Stimulated activated CD8-positive, alpha-beta memory T cell treated with anti-CD3 and anti-CD28 coated beads, Interleukin-12 subunit alpha, Interleukin-12 subunit beta, amount 100 ng/mL, for 24 hours (primary cell): ENCODE results near the gene ACTR2.
"Not testable (repeated sequence)": the region's sequence is repeated elsewhere in the genome, so short reads cannot be mapped to it uniquely, and the experiment has no call there.

ENCODE experiments used
- DNase-seq: peaks from one replicate; pipeline ENCODE4 v3.0.0-alpha.2; 2020; ENCODE audit errors: extremely low read depth

ACTR2 gene

DNA sequence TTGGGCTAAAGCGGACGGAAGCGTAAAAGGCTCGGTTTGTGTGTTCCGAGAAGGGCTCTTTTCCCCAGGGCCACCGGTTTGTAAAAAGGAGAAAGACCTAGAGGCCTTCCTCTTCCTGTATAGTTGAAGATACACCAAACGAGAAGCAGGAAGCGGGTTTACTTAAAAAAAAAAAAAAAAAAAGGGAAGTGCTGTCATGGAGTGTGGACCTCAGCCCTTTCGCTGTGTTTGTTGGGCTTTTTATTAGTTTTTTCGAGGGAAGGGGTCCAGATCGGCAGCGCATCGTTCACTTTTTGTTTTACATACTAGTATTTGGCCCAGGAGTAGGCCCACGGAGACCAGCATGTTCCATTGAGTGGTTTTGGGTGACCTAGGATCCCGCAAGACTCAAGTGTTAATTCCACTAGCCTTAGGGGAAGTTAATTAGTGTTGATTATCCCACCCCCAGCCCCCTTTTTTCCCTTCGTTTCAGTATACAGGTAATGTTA, 676 bp downstream of the ACTR2 start:
- DNase-seq, result no peak

DNA sequence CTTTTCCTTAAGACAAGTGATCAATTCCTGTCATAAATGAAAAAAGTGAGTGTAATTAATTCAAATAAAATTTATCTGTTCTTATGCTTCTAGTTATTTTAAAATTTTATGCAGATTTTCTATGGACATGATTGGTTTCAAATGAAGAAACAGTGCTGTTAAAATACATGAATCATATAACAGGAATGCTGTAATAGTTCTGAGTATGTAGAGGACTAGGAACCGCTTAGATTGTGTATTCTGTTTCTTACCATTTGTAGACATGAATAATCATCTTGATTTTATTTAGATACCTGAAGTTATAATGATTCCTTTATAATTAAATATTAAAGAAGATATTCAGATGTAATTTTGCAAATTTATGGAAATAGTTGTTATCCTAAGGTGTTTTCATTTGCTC, 3.5 kb downstream of the ACTR2 start:
- no peak for DNase-seq

DNA sequence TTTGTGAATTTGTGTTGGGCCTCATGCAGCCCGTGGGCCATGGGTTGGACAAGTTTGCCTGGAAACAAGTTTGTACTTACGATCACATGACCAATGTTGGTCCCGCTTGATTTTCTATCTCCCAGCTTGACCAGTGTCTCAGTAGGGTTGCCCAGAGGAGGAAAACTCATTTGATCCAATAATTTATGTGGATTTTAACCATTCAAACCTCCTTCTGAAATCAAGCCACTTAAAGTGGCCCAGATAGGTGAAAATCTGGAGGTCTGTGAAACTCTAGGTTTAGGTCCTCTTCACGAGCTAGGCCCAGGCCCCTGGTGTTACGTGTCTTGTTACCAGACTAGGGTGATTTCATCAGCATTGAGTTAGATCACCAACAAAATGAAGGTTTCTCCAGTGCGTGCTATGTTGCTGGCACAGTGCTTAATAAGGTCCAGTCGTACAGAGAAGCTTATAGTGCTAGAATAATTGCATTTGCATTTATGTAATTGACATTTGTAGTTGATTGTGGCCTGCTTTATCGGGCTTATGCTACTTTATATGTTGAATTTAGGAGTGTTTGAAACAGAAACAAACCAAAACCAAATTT, 4.4 kb downstream of the ACTR2 start:
- DNase-seq, result no peak

DNA sequence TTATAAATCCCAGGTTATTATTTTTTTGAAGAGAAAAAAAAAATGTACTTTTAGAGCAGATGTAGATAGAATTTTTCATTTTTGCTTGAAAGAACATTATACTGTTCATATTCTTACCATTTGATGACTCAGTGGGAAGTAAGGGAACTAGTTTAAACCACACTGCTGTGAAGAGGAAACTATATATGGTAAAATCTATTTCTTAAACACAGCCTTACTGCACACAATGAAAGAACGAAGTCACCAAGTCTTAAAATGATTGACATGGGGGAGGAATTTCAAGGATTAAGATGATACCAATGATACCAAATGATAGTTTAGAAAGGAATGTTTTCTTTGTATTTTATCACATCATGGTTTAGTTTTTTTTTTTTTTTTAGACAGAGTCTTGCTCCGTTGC, 5.0 kb downstream of the ACTR2 start:
- DNase-seq, result no peak

DNA sequence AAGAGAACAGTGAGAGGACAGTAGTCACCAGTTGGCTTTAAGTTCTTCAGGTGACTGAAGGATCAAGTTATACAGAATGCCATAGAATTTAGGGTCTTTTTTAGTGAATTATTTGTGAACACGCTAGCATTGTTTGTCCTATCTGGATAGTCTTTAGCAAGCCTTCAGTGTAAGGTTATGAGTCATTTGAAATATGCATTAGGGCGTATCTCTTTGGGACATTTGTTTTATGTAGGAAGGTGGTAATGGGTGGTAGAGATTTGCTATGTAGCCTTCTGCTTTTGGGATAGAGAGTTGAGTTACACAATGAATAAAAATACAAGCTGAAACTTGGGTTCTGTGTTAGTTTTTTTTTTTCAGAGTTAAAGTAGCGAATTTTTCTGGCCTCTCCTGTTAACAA, 13.0 kb downstream of the ACTR2 start:
- DNase-seq, result no peak

DNA sequence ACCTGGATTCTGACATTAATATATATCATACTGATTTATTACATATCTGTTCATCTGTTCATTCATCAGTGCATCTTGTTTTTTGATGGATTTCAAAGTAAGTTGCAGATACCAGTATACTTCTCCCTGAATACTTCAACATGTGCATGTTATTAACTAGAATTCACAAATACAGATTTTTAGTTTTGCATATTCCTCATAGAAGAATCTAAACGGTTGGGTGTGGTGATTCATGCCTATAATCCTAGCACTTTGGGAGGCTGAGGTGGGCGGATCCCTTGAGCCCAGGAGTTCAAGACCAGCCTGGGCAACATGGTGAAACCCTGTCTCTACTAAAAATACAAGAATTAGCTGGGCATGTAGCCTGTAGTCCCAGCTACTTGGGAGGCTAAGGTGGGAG, 16.8 kb downstream of the ACTR2 start:
- not testable (repeated sequence) for DNase-seq

DNA sequence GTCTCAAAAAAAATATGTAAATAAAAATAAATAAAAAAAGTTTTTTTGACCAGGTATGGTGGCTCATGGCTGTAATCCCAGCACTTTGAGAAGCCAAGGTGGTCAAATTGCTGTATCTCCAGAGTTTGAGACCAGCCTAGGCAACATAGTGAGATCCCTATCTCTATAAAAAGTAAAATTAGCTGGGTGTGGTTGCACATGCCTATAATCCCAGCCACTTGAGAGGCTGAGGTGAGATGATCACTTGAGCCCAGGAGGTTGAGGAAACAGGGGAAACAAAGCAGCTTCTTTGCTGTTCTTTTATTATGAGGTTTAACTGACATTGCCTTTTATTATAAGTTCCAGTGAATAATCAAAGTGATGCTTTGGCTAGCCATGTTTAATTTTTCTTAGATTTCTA, 25.0 kb downstream of the ACTR2 start:
- no peak for DNase-seq

DNA sequence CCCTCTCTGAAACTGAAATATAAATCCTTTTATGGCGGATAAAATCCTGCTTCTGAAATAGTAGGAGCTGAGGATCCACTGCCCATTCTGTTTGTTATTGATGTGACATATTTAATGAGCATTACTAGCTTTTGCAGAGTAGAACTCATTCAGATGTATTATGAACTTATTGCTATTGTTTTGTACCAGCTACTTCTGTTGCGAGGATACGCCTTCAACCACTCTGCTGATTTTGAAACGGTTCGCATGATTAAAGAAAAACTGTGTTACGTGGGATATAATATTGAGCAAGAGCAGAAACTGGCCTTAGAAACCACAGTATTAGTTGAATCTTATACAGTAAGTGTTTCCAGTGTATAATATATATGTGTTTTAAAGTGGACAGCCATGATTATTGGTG, 27.7 kb downstream of the ACTR2 start:
- no peak for DNase-seq

DNA sequence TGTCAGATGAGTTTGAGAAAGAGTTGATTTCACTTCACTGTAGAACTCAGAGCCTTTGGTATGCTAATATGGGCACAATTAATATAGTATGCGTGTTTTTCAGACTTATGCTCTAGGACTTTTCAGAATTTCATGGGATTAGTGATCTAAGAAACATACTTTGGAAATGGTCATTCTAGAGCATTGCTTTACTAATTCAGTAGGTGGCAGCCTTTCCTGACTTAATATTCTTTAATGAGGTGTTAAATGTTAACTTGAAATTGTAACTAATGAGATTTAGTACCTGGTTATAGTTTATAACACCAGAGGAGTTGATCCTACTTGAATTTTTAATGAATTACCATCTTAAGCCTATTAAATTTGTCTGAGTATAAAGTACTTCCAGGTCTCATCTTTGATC, 28.4 kb downstream of the ACTR2 start:
- no peak for DNase-seq

DNA sequence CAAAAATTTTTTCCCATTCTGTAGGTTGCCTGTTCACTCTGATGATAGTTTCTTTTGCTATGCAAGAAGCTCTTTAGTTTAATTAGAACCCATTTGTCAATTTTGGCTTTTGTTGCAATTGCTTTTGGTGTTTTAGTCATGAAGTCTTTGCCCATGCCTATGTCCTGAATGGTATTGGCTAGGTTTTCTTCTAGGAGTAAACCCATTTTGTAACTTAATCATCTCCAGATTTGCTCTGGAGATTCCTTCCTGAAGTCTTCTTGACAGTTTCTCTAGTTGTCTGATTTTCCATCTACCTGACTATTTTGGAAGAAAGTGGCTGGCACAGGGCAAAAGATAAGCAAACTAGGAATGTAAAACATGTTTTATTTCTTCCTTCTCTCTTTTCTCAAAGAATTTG, 30.2 kb downstream of the ACTR2 start:
- not testable (repeated sequence) for DNase-seq

DNA sequence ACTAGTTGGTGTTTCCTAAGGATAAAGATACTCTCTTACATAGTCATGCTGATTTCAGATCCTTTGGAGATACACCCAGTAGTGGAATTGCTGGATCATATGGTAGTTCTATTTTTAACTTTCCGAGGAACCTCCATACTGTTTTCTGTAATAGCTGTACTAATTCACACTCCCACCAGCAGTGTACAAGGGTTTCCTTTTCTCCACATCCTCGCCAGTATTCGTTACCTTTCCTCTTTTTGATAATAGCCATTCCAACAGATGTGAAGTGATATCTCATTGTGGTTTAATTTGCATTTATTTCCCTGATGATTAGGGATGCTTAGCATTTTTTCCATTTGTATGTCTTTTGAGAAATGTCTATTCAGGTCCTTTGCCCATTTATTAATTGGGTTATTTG, 34.0 kb downstream of the ACTR2 start:
- no peak for DNase-seq

DNA sequence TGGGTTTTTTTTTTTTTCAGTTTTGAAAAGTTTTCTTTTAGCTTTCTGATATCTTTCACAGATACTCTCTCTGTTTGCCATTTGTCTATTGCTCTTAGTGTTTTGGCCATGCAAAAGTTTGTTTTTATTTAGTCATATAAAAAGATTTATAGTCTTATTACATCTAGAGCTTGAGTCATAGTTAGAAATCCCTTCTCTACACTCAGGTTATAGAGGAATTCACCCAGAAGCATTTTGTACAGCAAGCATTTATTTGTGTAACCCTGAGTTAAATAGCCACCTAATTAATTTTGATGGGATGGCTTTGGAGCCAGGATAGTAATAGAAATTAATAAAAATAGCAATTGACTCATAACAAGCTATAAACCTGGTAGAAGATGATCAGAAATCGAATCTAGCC, 35.6 kb downstream of the ACTR2 start:
- no peak for DNase-seq

DNA sequence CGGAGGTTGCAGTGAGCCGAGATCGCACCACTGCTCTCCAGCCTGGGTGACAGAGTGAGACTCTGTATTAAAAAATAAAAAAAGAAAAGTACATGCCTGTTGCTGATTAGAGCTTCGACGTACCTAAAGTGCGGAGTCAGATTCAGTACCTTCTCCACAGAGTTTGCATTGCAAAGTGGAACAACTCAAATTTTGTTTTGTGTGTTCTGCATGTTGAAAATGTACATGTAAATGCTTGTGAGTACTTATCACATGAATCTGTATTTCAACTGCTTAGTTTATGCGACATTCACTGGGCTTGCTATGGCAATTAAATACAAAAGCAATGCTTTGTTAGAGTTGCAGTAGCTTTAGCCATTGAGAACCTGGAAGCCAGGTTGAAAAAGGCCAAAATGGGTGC, 36.4 kb downstream of the ACTR2 start:
- no peak for DNase-seq

DNA sequence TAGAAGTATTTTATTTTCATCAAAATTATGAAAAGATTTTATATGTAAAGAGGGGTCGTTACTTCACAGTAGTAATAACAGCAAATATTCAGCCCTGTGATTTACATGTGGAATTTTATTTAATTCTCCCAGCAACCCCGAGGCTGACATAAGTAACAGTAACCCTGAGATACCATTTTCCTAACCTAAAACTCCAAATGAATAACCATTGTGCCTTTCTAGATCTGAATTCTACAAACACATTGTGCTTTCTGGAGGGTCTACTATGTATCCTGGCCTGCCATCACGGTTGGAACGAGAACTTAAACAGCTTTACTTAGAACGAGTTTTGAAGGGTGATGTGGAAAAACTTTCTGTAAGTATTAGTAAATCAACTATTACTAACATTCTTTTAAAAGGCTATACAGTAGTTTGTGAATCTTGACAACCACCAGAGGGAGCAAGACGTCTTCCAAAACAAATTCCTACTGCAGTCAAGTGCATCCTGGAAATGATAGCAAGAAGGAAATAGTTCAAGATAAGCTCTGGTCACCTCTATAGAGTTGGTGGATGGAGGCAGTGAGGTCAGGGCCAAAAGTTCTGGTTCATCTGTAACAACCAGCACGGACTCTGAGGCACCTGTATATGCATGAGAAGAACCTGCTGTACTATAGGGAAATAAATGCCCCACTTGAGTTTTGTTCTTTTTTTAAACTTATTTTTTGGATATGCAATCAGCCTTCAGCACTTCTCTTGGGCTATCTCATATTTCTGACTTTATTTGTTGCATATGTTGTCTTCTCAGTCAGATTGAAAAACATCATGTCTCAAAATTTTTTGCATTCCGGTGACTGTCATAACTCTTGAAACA, 37.4 kb downstream of the ACTR2 start:
- DNase-seq, result no peak

DNA sequence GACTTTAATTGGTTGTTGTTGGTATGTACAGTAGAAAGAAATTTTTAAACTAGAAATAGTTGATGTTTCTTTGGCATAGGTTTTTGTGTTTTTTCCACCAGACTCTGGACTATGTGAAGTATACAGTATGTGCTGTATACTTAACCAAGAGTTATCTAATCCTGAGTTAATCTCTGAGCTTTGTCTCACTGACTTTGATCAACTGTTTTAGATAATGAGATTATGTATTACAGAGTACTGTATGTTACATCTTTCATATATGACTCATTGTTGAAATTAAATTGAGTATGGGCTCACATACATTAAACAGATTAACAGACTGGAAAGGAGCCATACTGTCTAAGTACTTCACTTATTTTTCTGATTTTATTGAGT, 38.0 kb downstream of the ACTR2 start:
- no peak for DNase-seq

DNA sequence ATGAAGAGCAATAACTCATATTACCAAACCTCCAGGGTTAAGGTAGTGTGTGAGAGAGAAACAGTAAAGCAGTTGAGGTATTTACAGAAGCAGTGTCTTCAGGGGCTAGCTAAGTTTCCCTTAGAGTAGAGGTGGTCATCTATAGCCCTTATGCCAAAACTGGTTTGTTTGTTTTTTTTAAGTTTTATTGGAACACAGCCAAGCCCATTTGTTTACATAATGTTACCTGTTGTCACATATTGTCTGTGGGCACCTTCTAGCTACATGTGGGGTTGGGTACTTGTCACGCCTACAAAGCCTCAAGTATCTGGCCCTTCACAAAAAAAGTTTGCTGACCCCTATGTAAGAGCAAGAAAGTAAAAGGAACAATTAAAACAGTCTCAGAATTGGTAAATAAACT, 39.4 kb downstream of the ACTR2 start:
- no peak for DNase-seq

DNA sequence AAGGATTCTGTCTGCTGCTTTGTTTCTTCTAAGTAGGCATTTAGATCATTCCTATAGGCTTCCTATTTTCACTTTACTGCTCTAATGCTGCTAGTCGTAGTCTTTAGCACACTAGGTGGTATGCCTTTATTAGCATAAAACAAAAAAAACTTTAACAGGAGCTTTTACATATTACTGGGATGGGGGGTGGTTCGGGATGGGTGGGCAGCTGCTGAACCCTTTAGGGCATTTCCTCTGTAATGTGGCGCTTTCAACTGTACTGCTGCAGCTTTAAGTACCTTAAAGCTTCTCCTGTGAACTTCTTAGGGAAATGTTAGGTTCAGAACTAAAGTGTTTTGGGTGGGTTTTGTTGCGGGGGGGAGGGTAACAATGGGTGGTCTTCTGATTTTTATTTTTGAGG, 41.3 kb downstream of the ACTR2 start:
- DNase-seq, result no peak

DNA sequence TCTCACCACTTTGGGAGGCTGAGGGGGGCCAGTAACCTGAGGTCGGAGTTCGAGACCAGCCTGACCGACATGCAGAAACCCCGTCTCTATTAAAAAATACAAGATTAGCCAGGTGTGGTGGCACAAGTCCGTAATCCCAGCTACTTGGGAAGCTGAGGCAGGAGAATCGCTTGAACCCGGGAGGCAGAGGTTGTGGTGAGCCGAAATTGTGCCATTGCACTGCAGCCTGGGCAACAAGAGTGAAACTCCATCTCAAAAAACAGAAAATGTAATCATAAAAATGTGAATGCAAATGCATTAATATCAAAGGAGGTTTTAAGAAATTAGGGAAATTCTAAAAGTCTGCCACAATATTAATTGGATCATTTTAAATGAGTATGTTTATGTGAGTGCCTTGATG, 45.7 kb downstream of the ACTR2 start:
- DNase-seq, result no peak

DNA sequence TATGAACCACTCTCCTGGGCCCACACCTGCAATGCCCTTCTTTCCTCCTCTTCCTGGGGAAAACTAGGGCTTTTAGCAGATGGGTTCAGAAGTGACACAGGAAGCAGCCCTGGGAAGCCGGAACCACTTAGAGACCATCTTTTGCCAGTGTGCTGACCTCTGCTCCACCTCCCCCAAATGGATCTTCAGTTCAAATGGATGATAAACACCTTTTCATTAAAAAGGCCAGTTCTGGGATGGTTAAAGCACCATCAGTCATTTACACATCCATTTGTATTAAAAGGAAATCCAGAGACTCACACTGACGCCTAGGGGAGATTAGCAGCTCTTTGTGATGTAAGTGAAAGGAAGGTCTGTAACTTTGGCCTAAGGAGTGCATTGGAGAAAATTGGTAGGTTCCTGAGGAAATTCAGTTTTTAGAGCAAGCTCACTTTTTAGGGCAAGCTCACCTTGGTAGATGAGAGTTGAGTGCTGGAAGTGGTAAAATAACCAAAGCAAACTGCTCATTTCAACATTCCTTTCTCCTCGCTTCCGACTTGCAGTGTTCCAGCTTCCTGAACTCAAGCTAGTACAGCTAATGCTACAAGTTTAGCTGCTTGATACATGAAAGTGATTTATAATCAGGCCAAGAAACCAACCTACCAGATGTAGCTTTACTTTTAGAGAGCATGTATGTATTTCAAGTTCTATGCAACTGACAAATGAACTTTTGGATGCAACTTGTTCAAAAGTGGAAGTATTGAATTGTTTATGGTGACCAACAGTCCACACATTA, 47.7 kb downstream of the ACTR2 start:
- no peak for DNase-seq

DNA sequence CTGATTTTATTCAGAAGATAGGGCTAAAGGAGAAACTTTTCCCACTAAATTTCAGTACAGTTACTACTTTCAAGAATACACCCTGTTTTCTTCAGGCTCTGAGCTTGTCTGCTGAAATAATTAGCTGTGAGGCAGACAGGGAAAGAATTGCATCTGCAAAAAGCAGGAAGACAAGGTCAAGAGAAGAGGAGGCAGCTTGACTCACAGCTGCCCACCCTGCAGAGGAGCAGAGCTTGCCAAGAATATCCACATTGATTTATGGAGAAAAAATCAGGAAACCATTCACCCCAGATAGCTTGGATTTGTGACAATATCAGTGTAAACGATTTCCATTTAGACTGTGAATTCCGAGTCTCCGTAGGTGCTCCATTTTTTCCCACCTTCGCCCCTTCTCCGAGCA, 49.0 kb downstream of the ACTR2 start:
- DNase-seq, result no peak

DNA sequence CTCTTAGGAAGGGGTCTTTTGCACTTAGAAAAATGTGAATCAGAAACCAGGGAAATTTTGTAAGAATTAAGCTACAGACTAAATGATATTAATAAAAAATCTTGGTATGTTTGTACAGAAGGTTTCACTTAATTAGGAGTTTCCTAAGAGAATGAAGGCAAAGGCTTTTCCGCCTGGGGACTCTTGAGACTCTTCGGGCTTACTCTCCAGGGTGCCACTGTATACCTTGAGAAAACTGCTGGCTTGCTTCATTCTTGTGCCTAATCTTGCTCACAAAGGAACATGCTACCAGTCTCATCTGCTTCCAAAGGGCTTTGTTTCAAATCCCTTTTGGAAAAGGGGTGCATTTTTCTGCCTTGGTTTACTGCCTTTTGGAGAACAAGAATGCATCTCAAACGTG, 49.5 kb downstream of the ACTR2 start:
- DNase-seq, result no peak

DNA sequence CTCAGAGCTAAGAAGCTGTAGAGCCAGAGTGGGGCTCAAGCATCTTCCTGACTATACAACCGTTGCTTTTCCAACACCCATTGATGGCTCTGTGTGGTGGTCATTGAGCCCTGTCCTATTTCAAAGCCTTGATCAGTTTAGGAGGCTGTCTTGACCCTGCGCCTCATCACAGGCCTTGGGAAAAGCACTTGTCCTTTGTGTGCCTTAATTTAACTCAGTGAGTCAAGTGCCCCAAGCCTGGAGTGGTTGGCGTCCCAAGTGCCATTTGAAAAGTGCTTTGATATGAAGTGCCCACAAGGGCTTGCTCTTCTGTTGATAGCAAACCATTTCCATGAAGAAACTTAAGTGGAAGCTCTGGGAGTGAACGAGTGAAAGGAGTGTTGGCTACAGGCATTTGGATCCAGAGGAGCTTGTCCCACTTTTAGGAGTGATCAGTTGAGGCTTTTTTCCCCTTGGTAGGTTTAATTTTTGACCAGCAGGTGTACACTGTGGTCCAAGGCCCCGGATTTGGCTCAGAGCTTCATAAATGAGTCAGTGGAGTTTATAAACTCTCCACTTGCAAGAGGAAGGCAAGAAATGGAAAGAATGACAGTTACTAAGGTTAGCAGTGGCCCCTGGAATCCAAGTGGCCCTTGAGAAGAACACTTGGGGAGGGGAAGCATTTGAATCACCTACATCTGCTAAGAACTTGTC, 50.3 kb downstream of the ACTR2 start:
- no peak for DNase-seq
